Suprapubic skin (tissue), 4 donors: Measurements from ENCODE around the gene AKR1C1.
"Not testable (repeated sequence)": the region's sequence is repeated elsewhere in the genome, so short reads cannot be mapped to it uniquely, and the experiment has no call there.

Experiments
- POLR2A ChIP-seq, 2 donors: fragments of 450-650 bp; IDR thresholded peaks; one replicate each; pipeline ENCODE4 v1.6.1; 2017; ENCODE audit warnings: antibody characterized with exemption in 2 of 2, mild to moderate bottlenecking in 2 of 2, moderate library complexity in 2 of 2
- POLR2AphosphoS5 ChIP-seq, 3 donors: sonication (generic); formaldehyde crosslinking; IDR thresholded peaks; one replicate each; pipeline ENCODE4 v1.6.1; 2017; ENCODE audit warnings: antibody characterized with exemption in 3 of 3
- TF ChIP-seq, protein P1 (sequence below), 2 donors: fragments of 200-600 bp in 1 of 2; fragments of 450-650 bp in 1 of 2; sonication (generic) in 1 of 2; IDR thresholded peaks; one replicate each; pipeline ENCODE4 v1.5.1; 2016 to 2019; ENCODE audit warnings: antibody characterized with exemption in 2 of 2, mild to moderate bottlenecking in 1 of 2, moderate library complexity in 1 of 2

DNA sequence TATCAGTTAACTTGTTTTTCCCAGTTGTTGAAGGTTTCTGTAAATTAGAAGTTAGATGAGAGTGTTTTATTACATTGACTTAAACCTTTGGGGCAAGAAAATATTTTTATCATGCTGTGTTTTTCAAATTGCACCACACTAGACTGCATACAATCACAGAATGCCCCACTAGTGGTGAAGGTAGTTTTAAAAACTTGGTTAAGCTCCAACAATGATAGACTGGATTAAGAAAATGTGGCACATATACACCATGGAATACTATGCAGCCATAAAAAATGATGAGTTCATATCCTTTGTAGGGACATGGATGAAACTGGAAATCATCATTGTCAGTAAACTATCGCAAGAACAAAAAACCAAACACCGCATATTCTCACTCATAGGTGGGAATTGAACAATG, 7.1 kb downstream of the AKR1C1 start:
- TF ChIP-seq, protein P1, sequence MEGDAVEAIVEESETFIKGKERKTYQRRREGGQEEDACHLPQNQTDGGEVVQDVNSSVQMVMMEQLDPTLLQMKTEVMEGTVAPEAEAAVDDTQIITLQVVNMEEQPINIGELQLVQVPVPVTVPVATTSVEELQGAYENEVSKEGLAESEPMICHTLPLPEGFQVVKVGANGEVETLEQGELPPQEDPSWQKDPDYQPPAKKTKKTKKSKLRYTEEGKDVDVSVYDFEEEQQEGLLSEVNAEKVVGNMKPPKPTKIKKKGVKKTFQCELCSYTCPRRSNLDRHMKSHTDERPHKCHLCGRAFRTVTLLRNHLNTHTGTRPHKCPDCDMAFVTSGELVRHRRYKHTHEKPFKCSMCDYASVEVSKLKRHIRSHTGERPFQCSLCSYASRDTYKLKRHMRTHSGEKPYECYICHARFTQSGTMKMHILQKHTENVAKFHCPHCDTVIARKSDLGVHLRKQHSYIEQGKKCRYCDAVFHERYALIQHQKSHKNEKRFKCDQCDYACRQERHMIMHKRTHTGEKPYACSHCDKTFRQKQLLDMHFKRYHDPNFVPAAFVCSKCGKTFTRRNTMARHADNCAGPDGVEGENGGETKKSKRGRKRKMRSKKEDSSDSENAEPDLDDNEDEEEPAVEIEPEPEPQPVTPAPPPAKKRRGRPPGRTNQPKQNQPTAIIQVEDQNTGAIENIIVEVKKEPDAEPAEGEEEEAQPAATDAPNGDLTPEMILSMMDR (IDR thresholded peaks at IDR 0.05), result not testable (repeated sequence)
- TF ChIP-seq POLR2A, POLR2AphosphoS5 (IDR thresholded peaks at IDR 0.05): not testable (repeated sequence)
